Common myeloid progenitor, CD34-positive (primary cell): ENCODE data around the gene PDE6B.
A peak's percentile ranks its signal among the peaks of the same experiment; 100 is the strongest.
"Not testable (repeated sequence)": the region's sequence is repeated elsewhere in the genome, so short reads cannot be mapped to it uniquely, and the experiment has no call there.

Source experiments
- CTCF ChIA-PET: fragments of 350-600 bp; sonication (Branson Sonifier 250); formaldehyde crosslinking; loops from one replicate; lab custom pipeline; 2021; ENCODE audit warnings: antibody characterized with exemption; lab: Charles Lee
- POLR2A ChIA-PET: fragments of 350-600 bp; sonication (Branson Sonifier 250); formaldehyde crosslinking; loops from one replicate; lab custom pipeline; 2021; ENCODE audit warnings: antibody characterized with exemption; lab: Charles Lee
- DNase-seq, 3 donors: peaks; one replicate each; pipeline versions ENCODE4 v3.0.0 to v3.0.0-alpha.2; 2013
- H3K27ac ChIP-seq, 2 experiments: 1 replicate in 1 of 2; 2 replicates in 1 of 2; pipeline ENCODE4 v1.7.0; 2013; ENCODE audit warnings: inconsistent platforms in 2 of 2, low read length in 2 of 2, mild to moderate bottlenecking in 2 of 2, low read depth in 1 of 2, moderate library complexity in 1 of 2; ENCODE audit not compliant: severe bottlenecking in 2 of 2, insufficient read depth in 1 of 2, poor library complexity in 1 of 2
- H3K27me3 ChIP-seq, 5 experiments: replicated peaks in 2 of 5; 1 replicate in 3 of 5; 2 replicates in 2 of 5; pipeline versions ENCODE4 v1.6.1 to v1.7.0; 2013; ENCODE audit warnings: low read length in 4 of 5, mild to moderate bottlenecking in 2 of 5, moderate library complexity in 2 of 5, inconsistent platforms in 1 of 5; ENCODE audit not compliant: insufficient read depth in 5 of 5, control insufficient read depth in 4 of 5
- H3K36me3 ChIP-seq, 4 experiments: 1 replicate in 2 of 4; 2 replicates in 2 of 4; pipeline versions ENCODE4 v1.6.1 to v1.7.0; 2013; ENCODE audit warnings: low read length in 3 of 4, control low read depth in 1 of 4, mild to moderate bottlenecking in 1 of 4; ENCODE audit not compliant: control insufficient read depth in 4 of 4, insufficient read depth in 4 of 4
- H3K4me1 ChIP-seq, 4 experiments: 1 replicate in 3 of 4; 2 replicates in 1 of 4; pipeline versions ENCODE4 v1.6.1 to v1.7.1; 2013; ENCODE audit warnings: low read length in 3 of 4, mild to moderate bottlenecking in 3 of 4, control low read depth in 1 of 4, inconsistent platforms in 1 of 4, moderate library complexity in 1 of 4; ENCODE audit not compliant: control insufficient read depth in 4 of 4, insufficient read depth in 4 of 4; ENCODE audit errors: control extremely low read depth in 1 of 4
- H3K4me3 ChIP-seq, 7 experiments: 1 replicate in 4 of 7; 2 replicates in 3 of 7; pipeline versions ENCODE4 v1.5.1 to v1.7.0; 2013; ENCODE audit warnings: mild to moderate bottlenecking in 7 of 7, low read length in 6 of 7, moderate library complexity in 6 of 7, inconsistent platforms in 2 of 7, low read depth in 2 of 7, control low read depth in 1 of 7; ENCODE audit not compliant: insufficient read depth in 4 of 7, control insufficient read depth in 1 of 7; ENCODE audit errors: extremely low read depth in 1 of 7
- H3K9me3 ChIP-seq, 5 experiments: 1 replicate in 4 of 5; 2 replicates in 1 of 5; pipeline versions ENCODE4 v1.6.1 to v1.7.1; 2013; ENCODE audit warnings: low read length in 4 of 5, mild to moderate bottlenecking in 2 of 5, inconsistent platforms in 1 of 5, low read depth in 1 of 5, moderate library complexity in 1 of 5; ENCODE audit not compliant: control insufficient read depth in 4 of 5, insufficient read depth in 2 of 5; ENCODE audit errors: control extremely low read depth in 1 of 5
- WGBS: methylation state at CpG from one replicate; pipeline ENCODE4 v1.1.5; 2013; ENCODE audit not compliant: insufficient coverage; 5-methylcytosine and 5-hydroxymethylcytosine counted together

Gene PDE6B

GRCh38 chr4:667545-667925 lies 42.2 kb downstream of the PDE6B start:
- Histone ChIP-seq H3K27me3 (no peaks in the 10 kb centered on the region), H3K27ac (no peak overlapping the region), H3K9me3 (no peaks in the 10 kb centered on the region), H3K36me3 (peaks cover 4 to 25% (median 16%) of the 10 kb centered on the region in 4 experiments), H3K4me3 (no peak overlapping the region), H3K4me1 (peaks cover 0 to 22% (median 16%) of the 10 kb centered on the region in 4 experiments)
- ChIA-PET POLR2A (no interaction called here), CTCF (no interaction called here)
- 91% methylated on average over 9 of the region's 10 CpGs for WGBS
- no peak for DNase-seq

GRCh38 chr4:668219-668618 lies 42.8 kb downstream of the PDE6B start:
- Histone ChIP-seq H3K36me3 (peaks cover 4 to 26% (median 16%) of the 10 kb centered on the region in 4 experiments), H3K4me1 (peaks cover 0 to 23% (median 14%) of the 10 kb centered on the region in 4 experiments)
- POLR2A ChIA-PET, H3K27me3 ChIP-seq, H3K4me3 ChIP-seq, DNase-seq, CTCF ChIA-PET, H3K9me3 ChIP-seq, H3K27ac ChIP-seq: not testable (repeated sequence)
- WGBS, result 95% methylated on average over 6 of the region's 6 CpGs

GRCh38 chr4:669806-670559 lies 44.6 kb downstream of the PDE6B start:
- 97% methylated on average over 9 of the region's 11 CpGs for WGBS
- H3K27ac ChIP-seq, DNase-seq, H3K9me3 ChIP-seq, H3K27me3 ChIP-seq, POLR2A ChIA-PET, H3K4me3 ChIP-seq, CTCF ChIA-PET: not testable (repeated sequence)
- Histone ChIP-seq H3K36me3 (peaks cover 4 to 26% (median 16%) of the 10 kb centered on the region in 4 experiments), H3K4me1 (peaks cover 0 to 20% (median 12%) of the 10 kb centered on the region in 4 experiments)

- no peaks in the 10 kb centered on the region for H3K9me3 ChIP-seq
- H3K36me3 ChIP-seq, result peaks cover 4 to 26% (median 16%) of the 10 kb centered on the region in 4 experiments
- DNase-seq, result no peak
- CTCF ChIA-PET, result interaction anchor here (0.7 to 2.2 kb wide), 3 partner anchors 9 to 70 kb away, joined by 3 to 5 read pairs (median 3); no protein-coding TSS in a partner anchor
- H3K4me1 ChIP-seq, result peaks cover 0 to 32% (median 19%) of the 10 kb centered on the region in 4 experiments
- no peaks in the 10 kb centered on the region for H3K27me3 ChIP-seq
- no peak overlapping the region for H3K27ac ChIP-seq
- POLR2A ChIA-PET, result no interaction called here
- WGBS, result 100% methylated on average over 1 of the region's 3 CpGs
- H3K4me3 ChIP-seq, result no peak overlapping the region
Observed at GRCh38 chr4:671769-672168, 46.4 kb downstream of the PDE6B start.

- no peak for DNase-seq
- no peaks in the 10 kb centered on the region for H3K9me3 ChIP-seq
- peaks cover 4 to 26% (median 16%) of the 10 kb centered on the region in 4 experiments for H3K36me3 ChIP-seq
- peak overlapping the region in 1 of 2 experiments; percentile 73 for H3K27ac ChIP-seq
- H3K4me3 ChIP-seq, result peak overlapping the region; percentile 53 to 93 (median 70)
- H3K27me3 ChIP-seq, result no peaks in the 10 kb centered on the region
- POLR2A ChIA-PET, result interaction anchor here (0.6 kb wide), 1 partner anchor 18 kb away, joined by 4 read pairs; no protein-coding TSS in a partner anchor
- peaks cover 0 to 32% (median 19%) of the 10 kb centered on the region in 4 experiments for H3K4me1 ChIP-seq
- CTCF ChIA-PET, result interaction anchor here (0.9 to 2.6 kb wide), 7 partner anchors 8 to 430 kb away, joined by 3 to 8 read pairs (median 4); no protein-coding TSS in a partner anchor
- WGBS, result 12% methylated on average over 49 of the region's 55 CpGs
Observed at GRCh38 chr4:673349-674091, 48.1 kb downstream of the PDE6B start.

GRCh38 chr4:674172-675035 lies 49.0 kb downstream of the PDE6B start, which contains the start of the genes ATP5ME and MYL5:
ATP5ME (minus strand) TSS chr4:674276; CDS start chr4:674247, 29 bp downstream.
MYL5 (plus strand) TSS chr4:674542; CDS start chr4:678027, 3,485 bp downstream.
- WGBS, result under 1% methylated on average over 76 of the region's 84 CpGs
- POLR2A ChIA-PET, result interaction anchor here (0.5 to 0.7 kb wide), 3 partner anchors 10 to 677 kb away, joined by 3 to 5 read pairs (median 4); no protein-coding TSS in a partner anchor

More at GRCh38 chr4:674172-675035, 49.0 kb downstream of the PDE6B start, which contains the start of the genes ATP5ME and MYL5:
- peak within 1 kb of the TSS; percentile 65 to 93 (median 84) for H3K4me3 ChIP-seq
- H3K27me3 ChIP-seq, result no peaks in the 10 kb centered on the region
- DNase-seq, result peak; percentile 94 to 98 (median 97)
- peaks cover 0 to 32% (median 19%) of the 10 kb centered on the region in 4 experiments for H3K4me1 ChIP-seq
- peaks cover 4 to 26% (median 16%) of the 10 kb centered on the region in 4 experiments for H3K36me3 ChIP-seq
- CTCF ChIA-PET, result interaction anchor here (0.7 to 2.6 kb wide), 7 partner anchors 9 to 431 kb away, joined by 3 to 8 read pairs (median 4); no protein-coding TSS in a partner anchor
- H3K9me3 ChIP-seq, result no peaks in the 10 kb centered on the region
- peak within 1 kb of the TSS; percentile 92 to 94 for H3K27ac ChIP-seq
